ENCODE results near the gene LHPP.

The LHPP gene

DNA sequence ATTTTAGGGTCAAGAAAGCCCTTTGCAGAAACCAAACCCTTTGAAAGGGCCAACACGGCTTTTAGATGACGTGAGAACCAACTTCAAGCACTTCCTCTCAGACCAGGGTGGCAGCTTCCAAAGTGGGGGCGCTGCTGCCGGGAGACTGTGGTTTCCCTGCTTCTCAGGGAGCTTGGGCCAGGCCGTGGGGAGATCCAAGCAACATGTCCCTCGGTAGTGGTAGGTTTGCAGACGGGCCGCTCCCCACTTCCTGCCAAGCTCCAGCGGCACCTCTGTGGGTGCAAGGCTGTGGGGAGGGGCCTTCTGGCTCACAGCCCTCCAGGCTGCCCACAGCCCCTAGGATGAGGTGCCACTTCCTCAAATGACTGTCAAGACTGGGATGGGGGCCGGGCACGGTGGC lies 150.1 kb downstream of the LHPP start:
- FAIRE-seq: no peak
- no peak for DNase-seq (ENCODE audit: insufficient read length, low spot score)
- no peak for TF ChIP-seq CTCF (IDR thresholded peaks at IDR 0.05; ENCODE audit: insufficient read depth, missing control alignments)

GRCh38 chr10:124612611-124613498 lies 151.2 kb downstream of the LHPP start:
- no peak for TF ChIP-seq CTCF (IDR thresholded peaks at IDR 0.05; ENCODE audit: insufficient read depth, missing control alignments)
- no peak for FAIRE-seq

DNA sequence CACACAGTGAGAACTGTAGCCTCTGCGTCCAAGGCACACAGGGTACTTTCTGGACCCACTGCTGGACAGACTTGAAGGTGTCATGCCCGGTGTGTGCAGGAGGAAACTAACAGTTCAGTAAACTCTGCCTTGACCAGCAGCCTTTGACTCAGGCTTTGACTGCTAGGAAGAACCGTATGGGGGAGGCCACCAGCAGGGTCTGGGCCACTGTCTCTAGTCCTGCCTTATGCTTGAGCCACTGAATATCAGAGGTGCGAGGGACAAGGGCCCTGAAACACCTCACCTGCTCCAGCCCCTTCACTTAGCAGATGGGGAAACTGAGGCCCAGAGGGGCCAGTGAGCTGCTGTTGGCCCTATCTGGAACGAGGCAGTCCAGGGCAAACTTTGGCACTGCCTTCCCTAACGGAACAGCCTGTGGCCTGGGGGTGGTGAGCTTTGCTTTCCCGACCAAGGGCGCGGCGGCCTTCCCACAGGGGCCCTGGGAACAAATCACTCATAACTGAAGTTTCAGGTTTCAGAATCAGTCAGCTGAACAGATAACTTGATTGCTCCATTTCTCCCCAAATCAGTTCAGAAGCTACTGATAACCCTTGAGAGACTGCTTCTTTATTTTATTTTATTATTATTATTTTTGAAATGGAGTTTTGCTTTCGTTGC lies 152.5 kb downstream of the LHPP start:
- FAIRE-seq: no peak
- DNase-seq (ENCODE audit: insufficient read length, low spot score): no peak

More at GRCh38 chr10:124612611-124613498, 151.2 kb downstream of the LHPP start:
- DNase-seq (ENCODE audit: insufficient read length, low spot score): no peak

GRCh38 chr10:124615259-124615658 lies 153.6 kb downstream of the LHPP start:
- DNase-seq (ENCODE audit: insufficient read length, low spot score): no peak
- FAIRE-seq: no peak
- no peak for TF ChIP-seq CTCF (IDR thresholded peaks at IDR 0.05; ENCODE audit: insufficient read depth, missing control alignments)

More for the DNA sequence above, 152.5 kb downstream of the LHPP start:
- TF ChIP-seq CTCF (IDR thresholded peaks at IDR 0.05; ENCODE audit: insufficient read depth, missing control alignments): no peak

DNA sequence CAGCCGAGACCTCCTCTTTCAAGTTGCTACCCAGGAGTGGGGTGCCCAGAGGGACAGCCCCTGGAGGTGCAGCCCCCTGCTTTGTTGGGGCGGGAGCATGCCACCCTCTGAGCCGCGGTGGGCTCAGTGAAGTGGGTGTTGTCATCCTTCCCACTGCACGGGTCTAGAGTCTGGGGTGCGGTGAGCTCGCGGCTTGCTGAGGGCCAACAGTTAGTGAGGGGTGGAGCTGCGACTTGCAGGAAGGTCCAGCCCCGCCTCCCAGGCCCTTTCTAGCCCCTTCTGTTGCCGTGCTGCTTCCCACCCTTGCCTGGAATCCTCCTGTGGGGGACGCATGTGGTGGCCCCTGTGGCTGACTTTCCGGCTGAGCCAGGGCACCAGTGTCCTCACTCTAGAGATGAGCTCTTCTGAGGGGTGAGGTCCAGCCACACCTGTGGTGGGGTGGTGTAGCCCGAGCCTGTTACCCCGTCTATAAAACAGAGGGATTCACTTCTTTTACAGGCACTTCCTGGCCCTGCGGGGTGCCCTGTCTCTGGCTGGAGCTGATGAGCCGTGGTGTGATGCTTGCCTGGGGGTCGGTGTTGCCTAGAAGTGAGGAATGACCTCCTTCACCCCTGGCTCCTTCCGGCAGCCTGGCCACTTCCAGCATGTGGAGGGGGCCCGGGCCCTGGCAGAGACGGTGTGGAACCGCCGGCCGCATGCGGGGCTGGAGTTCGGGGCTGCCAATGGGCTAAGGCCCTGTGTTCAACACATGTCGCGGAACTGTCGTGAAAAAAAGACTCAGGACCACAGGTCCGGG lies 154.6 kb downstream of the LHPP start:
- FAIRE-seq (no peak), DNase-seq (ENCODE audit: insufficient read length, low spot score) (no peak)
- no peak for TF ChIP-seq CTCF (IDR thresholded peaks at IDR 0.05; ENCODE audit: insufficient read depth, missing control alignments)

GRCh38 chr10:124616836-124617130 lies 155.2 kb downstream of the LHPP start:
- no peak for TF ChIP-seq CTCF (IDR thresholded peaks at IDR 0.05; ENCODE audit: insufficient read depth, missing control alignments)
- DNase-seq (ENCODE audit: insufficient read length, low spot score) (no peak), FAIRE-seq (no peak)

Measured in D721Med (cell line).